H1 (cell line): ENCODE data around the gene RNF208. TPM values are rescaled to one million over a fixed set of nuclear protein-coding genes. Genes with fewer than 3 reads are reported as not detected.

ENCODE experiments used
- HDAC2 ChIP-seq, 2 experiments: fragments of 300-600 bp in 1 of 2; sonication (generic) in 1 of 2; IDR thresholded peaks; 2 replicates each; pipeline ENCODE4 v1.6.1; 2011 to 2012; ENCODE audit warnings: low read depth in 2 of 2, low read length in 2 of 2, mild to moderate bottlenecking in 2 of 2, moderate library complexity in 2 of 2, borderline replicate concordance in 1 of 2, inconsistent platforms in 1 of 2
- JUN ChIP-seq: IDR thresholded peaks from 2 replicates; pipeline ENCODE4 v1.6.1; 2011; ENCODE audit warnings: low read depth, mild to moderate bottlenecking, improper control_type of control experiment, low read length
- SP2 ChIP-seq: IDR thresholded peaks from 2 replicates; pipeline ENCODE4 v1.6.1; 2012; ENCODE audit warnings: mild to moderate bottlenecking, low read length, inconsistent platforms
- TCF12 ChIP-seq: IDR thresholded peaks from 2 replicates; pipeline ENCODE4 v1.6.1; 2011; ENCODE audit warnings: low read depth, mild to moderate bottlenecking, low read length
- polyA plus RNA-seq, 7 experiments: library from polyadenylated mRNA; depleted of rRNA in 3 of 7; stranded (reverse) in 5 of 7; unstranded in 2 of 7; fragments of >200 nt in 5 of 7; fragments of 200-250 nt in 2 of 7; gene quantifications; 1 replicate in 5 of 7; 2 replicates in 1 of 7; 4 replicates in 1 of 7; pipeline versions ENCODE4 v1.2.1 to v1.2.3, GENCODE V29; 2011 to 2013; ENCODE audit warnings: missing spikeins in 2 of 7, mixed read lengths in 2 of 7
- total RNA-seq: library from RNA; stranded (reverse); fragmentation: NEBNext Ultra II Directional; extraction: Animal tissue kit (Norgen Biotek cat#: 25700); gene quantifications from 2 replicates; pipeline ENCODE4 v1.2.1, GENCODE V29; 2021
- TF ChIP-seq, protein P1 (sequence below): IDR thresholded peaks from 2 replicates; pipeline ENCODE4 v1.6.1; 2012; ENCODE audit warnings: inconsistent platforms
- TF ChIP-seq, protein P2 (sequence below): IDR thresholded peaks from 2 replicates; pipeline ENCODE4 v1.6.1; 2011; ENCODE audit warnings: low read length, improper control_type of control experiment

RNF208 gene
- total and polyA plus RNA-seq, 2 of the 8 experiments (the other 6 are each of a cell fraction or from before 2014, with no cell fraction given) = 2.7 to 7.7 TPM

DNA sequence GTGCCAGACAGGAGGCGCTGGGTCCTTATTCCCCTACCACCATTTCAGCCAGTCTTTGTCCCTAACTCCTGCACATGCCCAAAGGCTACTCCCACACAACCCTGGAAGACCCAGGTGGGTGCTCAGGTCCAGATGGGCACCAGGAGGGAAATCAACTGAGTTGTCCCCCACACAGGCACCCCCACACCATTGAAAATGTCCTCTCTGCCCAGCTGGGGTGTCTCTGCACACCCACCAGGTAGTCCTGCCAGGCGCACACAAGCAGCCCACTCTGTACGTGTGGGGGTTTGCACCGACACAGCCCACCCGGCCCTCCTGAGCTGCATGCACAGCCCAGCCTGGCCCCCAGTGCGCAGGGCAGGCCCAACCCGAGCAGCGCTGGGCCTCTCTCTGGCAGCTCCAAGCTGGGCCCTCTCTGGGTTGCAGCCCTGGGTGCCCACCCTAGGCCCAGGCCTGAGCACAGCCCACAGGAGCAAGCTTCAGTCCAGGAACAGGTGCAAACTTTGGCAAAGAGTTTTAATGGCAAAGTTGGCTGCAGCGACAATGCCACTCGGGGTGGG is 2.2 kb downstream of the RNF208 start (continued):
- TF ChIP-seq, protein P1, sequence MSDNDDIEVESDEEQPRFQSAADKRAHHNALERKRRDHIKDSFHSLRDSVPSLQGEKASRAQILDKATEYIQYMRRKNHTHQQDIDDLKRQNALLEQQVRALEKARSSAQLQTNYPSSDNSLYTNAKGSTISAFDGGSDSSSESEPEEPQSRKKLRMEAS = no peak
- TF ChIP-seq HDAC2 (IDR thresholded peaks at IDR 0.05; ENCODE audit: borderline replicate concordance in 1 of 2, low read depth in 2 of 2, low read length in 2 of 2) = no peak
- no peak for TF ChIP-seq SP2
- no peak for TF ChIP-seq TCF12
- TF ChIP-seq, protein P2, sequence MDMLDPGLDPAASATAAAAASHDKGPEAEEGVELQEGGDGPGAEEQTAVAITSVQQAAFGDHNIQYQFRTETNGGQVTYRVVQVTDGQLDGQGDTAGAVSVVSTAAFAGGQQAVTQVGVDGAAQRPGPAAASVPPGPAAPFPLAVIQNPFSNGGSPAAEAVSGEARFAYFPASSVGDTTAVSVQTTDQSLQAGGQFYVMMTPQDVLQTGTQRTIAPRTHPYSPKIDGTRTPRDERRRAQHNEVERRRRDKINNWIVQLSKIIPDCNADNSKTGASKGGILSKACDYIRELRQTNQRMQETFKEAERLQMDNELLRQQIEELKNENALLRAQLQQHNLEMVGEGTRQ = no peak
- TF ChIP-seq JUN = no peak
